Stimulated activated naive CD8-positive, alpha-beta T cell treated with anti-CD3 and anti-CD28 coated beads, Interleukin-15, amount 100 ng/mL, for 72 hours (primary cell): Measurements from ENCODE around the gene GFOD2.

Source experiments
- ATAC-seq: fragments of 150-1000 bp; cut with Tn5 transposase; 2 replicates; pipeline ENCODE4 v1.10.0; 2021; ENCODE audit warnings: mild to moderate bottlenecking, moderate library complexity
- DNase-seq, 2 donors: peaks; one replicate each; pipeline ENCODE4 v3.0.0; 2021 to 2022
- H3K27ac Mint-ChIP-seq, 2 donors: one replicate each; pipeline ENCODE4 v1.8.0; 2022; ENCODE audit warnings: mild to moderate bottlenecking in 2 of 2, mixed read lengths in 2 of 2, moderate library complexity in 2 of 2
- H3K27me3 Mint-ChIP-seq: one replicate; pipeline ENCODE4 v1.8.0; 2022; ENCODE audit warnings: mixed read lengths
- H3K4me1 Mint-ChIP-seq: one replicate; pipeline ENCODE4 v1.8.0; 2022; ENCODE audit warnings: mild to moderate bottlenecking, mixed read lengths
- H3K4me3 Mint-ChIP-seq, 2 donors: one replicate each; pipeline ENCODE4 v1.8.0; 2022; ENCODE audit warnings: mild to moderate bottlenecking in 2 of 2, mixed read lengths in 2 of 2, moderate library complexity in 1 of 2
- H3K9me3 Mint-ChIP-seq, 2 donors: one replicate each; pipeline ENCODE4 v1.8.0; 2022; ENCODE audit warnings: mixed read lengths in 2 of 2

The GFOD2 gene

DNA sequence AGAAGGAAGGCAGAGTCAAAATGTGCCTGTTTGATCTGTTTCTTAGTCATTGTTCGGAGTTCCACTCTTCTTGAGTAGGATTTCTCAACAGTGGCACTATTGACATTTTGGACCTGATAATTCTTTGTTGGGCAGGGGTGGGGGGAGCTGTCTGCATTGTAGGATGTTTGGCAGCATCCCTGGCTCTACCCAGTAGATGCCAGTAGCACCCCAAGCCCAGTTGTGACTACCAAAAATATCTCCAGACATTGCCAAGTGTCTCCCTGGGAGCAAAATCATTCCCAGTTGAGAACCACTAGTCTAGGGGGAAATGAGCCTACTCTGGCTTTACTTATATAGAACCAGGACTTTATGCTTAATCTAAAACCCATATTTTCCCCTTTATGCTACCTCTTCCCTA lies 1.1 kb upstream of the GFOD2 start:
- Mint-ChIP-seq H3K4me1 (peaks cover 29% of the 10 kb centered on the region), H3K27me3 (no peaks in the 10 kb centered on the region), H3K4me3 (peak overlapping the region; percentile 92 to 94), H3K9me3 (no peaks in the 10 kb centered on the region), H3K27ac (peak overlapping the region; percentile 95 to 98)
- no peak for ATAC-seq
- no peak for DNase-seq

DNA sequence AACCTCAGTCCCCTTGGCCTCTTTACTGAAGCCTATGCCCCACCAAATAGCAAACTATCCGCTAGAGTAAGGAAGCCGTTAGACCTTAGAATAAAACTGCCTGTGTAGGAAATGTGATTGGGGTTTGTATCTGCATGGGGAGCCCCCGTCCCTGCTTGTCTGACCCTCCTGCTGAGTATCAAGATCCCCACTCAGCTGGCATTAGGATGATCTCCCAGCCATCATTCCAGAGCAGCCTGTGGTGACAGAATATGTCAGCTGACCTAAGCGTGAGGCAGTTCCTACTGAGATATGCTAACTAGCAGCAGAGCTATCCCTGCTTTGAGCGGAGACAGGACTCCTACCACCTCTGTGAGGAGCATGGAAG lies 645 bp upstream of the GFOD2 start:
- H3K9me3 Mint-ChIP-seq, result no peaks in the 10 kb centered on the region
- H3K27ac Mint-ChIP-seq, result peak overlapping the region; percentile 95 to 98
- peak in 1 of 2 donors; percentile 27 for DNase-seq
- ATAC-seq, result peak; percentile 42
- H3K27me3 Mint-ChIP-seq, result no peaks in the 10 kb centered on the region
- H3K4me3 Mint-ChIP-seq, result peak overlapping the region; percentile 92 to 94
- H3K4me1 Mint-ChIP-seq, result peaks cover 29% of the 10 kb centered on the region

DNA sequence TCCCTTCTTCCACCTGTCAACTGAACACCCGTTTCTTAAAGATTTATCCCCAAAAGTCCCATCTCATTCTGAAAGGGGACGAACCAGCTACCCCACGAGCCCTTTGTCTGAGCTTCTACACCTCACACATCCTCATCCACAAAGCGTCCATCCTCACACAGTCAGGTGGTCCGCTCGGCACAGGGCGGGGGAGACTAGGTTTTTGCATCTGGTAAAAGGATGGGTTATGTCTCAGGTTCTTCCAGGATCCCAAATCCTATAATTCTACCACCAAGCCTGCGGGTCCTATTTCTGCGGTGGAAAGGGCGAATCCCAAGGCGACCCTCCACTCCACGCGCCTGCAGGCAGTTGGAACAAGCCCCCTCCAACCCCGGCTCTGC lies 458 bp downstream of the GFOD2 start:
- H3K27ac Mint-ChIP-seq, result peak overlapping the region; percentile 95 to 98
- peaks cover 29% of the 10 kb centered on the region for H3K4me1 Mint-ChIP-seq
- H3K27me3 Mint-ChIP-seq, result no peaks in the 10 kb centered on the region
- peak; percentile 58 for ATAC-seq
- H3K4me3 Mint-ChIP-seq, result peak overlapping the region; percentile 92 to 94
- peak; percentile 23 to 29 for DNase-seq
- H3K9me3 Mint-ChIP-seq, result no peaks in the 10 kb centered on the region

DNA sequence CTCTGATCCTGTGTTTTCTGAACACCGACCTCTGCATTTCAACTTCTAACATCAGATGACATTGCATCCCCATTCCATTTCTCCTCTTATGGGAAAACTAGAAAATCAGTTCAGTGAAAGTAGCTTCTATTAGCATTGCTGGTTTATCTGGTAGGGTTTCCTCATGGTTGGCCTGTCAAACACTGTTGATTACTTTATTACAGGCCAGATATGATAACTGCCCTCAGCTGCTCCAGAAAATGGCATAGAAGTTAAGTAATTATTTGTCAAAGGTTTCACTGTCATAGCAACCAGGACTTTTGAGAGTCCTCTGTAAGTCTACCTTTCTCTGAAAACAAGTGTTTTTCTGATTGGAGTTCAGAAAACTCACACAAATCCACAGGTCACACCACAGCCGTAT lies 3.0 kb downstream of the GFOD2 start:
- ATAC-seq (no peak), DNase-seq (no peak)
- Mint-ChIP-seq H3K27ac (no peak overlapping the region), H3K4me1 (peaks cover 29% of the 10 kb centered on the region), H3K4me3 (no peak overlapping the region), H3K27me3 (no peaks in the 10 kb centered on the region), H3K9me3 (no peaks in the 10 kb centered on the region)

DNA sequence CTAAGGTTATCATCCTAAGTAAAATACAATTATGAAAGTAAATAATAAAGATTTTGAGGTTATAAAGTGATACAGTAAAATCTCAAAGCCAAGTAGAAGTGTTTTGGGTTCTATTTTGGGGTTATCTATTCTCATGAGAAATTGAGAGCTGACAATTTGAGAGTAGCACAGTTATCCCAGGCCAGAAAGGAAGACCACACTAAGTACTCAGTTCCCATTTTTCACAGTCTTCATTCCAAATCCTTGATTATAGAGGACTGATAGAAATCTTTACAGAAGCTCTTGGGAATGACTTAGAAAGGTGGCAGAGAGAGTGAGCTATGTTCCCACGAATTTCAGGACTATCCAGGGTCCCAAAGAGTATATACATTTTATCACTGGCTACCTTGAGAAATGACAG lies 4.6 kb downstream of the GFOD2 start:
- DNase-seq (no peak), ATAC-seq (no peak)
- Mint-ChIP-seq H3K27ac (no peak overlapping the region), H3K27me3 (no peaks in the 10 kb centered on the region), H3K4me1 (peaks cover 19% of the 10 kb centered on the region), H3K4me3 (no peak overlapping the region), H3K9me3 (no peaks in the 10 kb centered on the region)

DNA sequence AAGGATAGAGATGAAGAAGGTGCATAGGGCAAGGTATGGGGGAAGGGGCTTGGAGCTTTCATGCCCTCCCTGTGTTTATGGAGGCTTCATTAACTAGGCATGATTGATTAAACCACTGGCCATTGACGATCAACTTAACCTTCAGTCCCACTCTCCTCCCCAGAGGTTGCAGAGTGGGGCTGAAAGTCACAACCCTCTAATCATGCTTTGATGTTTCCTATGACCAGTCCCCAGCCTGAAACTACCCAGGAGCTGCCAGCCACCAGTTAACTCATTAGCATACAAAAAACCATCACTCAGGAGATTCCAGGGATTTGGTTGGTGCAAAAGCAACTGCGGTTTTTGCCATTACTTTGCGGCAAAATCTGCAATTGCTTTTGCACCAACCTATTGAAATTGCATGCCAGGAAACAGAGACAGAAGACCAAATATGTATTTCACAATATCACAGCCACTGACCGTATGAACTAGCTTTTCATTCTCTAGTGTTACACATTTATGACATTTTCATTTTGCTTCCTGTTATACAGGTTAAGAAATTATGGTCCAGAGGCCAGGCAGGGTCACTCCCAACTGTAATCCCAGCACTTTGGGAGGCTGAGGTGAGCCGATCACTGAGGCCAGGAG lies 5.4 kb downstream of the GFOD2 start:
- DNase-seq (no peak), ATAC-seq (no peak)
- no peaks in the 10 kb centered on the region for H3K9me3 Mint-ChIP-seq
- no peak overlapping the region for H3K4me3 Mint-ChIP-seq
- no peaks in the 10 kb centered on the region for H3K27me3 Mint-ChIP-seq
- peaks cover 15% of the 10 kb centered on the region for H3K4me1 Mint-ChIP-seq
- peak overlapping the region in 1 of 2 donors; percentile 24 for H3K27ac Mint-ChIP-seq

DNA sequence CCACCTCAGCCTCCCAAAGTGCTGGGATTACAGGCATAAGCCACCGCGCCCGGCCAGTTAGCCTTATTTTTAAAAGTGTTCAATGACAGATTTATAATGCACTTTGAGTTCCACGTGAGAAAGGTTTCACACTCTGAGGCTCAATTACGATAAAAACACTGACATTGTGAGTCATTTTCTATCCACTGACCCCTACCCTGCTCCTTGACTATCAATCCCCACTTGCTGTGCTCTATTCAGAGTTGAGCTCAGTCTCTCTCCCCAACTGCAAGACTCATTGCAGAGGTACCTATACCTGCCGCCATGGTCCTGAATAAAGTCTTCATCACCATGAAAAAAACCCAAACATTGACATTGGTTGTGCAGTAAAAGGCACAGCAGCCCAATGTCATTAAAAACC lies 8.5 kb downstream of the GFOD2 start:
- H3K9me3 Mint-ChIP-seq, result no peaks in the 10 kb centered on the region

DNA sequence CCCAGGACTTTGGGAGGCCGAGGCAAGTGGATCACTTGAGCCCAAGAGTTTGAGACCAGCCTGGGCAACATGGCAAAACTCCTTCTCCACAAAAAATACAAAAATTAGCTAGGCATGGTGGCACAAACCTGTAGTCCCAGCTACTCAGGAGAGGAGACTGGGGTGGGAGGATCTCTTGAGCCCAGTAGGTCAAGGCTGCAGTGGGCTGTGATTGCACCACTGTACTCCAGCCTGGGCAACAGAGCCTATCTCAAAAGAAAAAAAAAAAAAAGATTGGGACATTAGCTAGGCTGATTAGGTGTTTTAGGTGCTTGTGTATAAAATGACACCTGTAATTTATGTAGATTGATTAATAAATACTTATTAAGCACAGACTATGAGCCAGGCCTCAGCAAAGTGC lies 10.1 kb downstream of the GFOD2 start:
- Mint-ChIP-seq H3K27me3 (no peaks in the 10 kb centered on the region), H3K27ac (no peak overlapping the region), H3K4me3 (no peak overlapping the region), H3K9me3 (no peaks in the 10 kb centered on the region), H3K4me1 (peaks cover 7% of the 10 kb centered on the region)
- no peak for DNase-seq
- no peak for ATAC-seq

More for the DNA sequence above, 8.5 kb downstream of the GFOD2 start:
- H3K27me3 Mint-ChIP-seq, result no peaks in the 10 kb centered on the region
- DNase-seq (no peak), ATAC-seq (no peak)
- H3K4me1 Mint-ChIP-seq, result no peaks in the 10 kb centered on the region
- no peak overlapping the region for H3K4me3 Mint-ChIP-seq
- no peak overlapping the region for H3K27ac Mint-ChIP-seq

GRCh38 chr16:67708368-67708771 lies 10.7 kb downstream of the GFOD2 start:
- Mint-ChIP-seq H3K27me3 (no peaks in the 10 kb centered on the region), H3K27ac (no peak overlapping the region), H3K4me1 (peaks cover 14% of the 10 kb centered on the region), H3K4me3 (no peak overlapping the region), H3K9me3 (no peaks in the 10 kb centered on the region)
- DNase-seq (no peak), ATAC-seq (no peak)

- H3K27ac Mint-ChIP-seq, result no peak overlapping the region
- ATAC-seq (no peak), DNase-seq (no peak)
- no peaks in the 10 kb centered on the region for H3K27me3 Mint-ChIP-seq
- H3K4me1 Mint-ChIP-seq, result peaks cover 20% of the 10 kb centered on the region
- no peak overlapping the region for H3K4me3 Mint-ChIP-seq
- H3K9me3 Mint-ChIP-seq, result no peaks in the 10 kb centered on the region
Observed at GRCh38 chr16:67707790-67708189, 11.3 kb downstream of the GFOD2 start.

GRCh38 chr16:67707210-67707609 lies 11.9 kb downstream of the GFOD2 start:
- Mint-ChIP-seq H3K4me1 (peaks cover 20% of the 10 kb centered on the region), H3K27ac (no peak overlapping the region), H3K4me3 (no peak overlapping the region), H3K27me3 (no peaks in the 10 kb centered on the region), H3K9me3 (no peaks in the 10 kb centered on the region)
- ATAC-seq, result no peak
- DNase-seq, result no peak

DNA sequence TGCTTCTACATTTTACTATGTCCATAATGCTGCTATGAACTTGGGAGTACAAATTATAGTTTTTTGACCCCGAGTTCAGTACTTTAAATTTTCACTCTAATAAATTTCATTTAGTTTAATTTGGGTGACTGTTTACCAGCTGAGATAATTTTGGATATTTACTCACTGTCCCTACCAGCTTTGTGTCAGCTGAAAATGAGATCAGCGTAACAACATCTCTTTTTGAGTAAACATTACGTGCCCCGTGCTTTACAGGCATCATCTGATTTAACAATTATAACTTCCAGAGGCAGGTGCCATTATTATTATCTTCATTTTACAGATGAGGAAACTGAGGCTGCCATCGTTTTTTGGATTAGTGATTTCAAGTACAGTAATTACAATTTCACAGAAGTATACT lies 15.0 kb downstream of the GFOD2 start:
- no peak overlapping the region for H3K27ac Mint-ChIP-seq
- ATAC-seq (no peak), DNase-seq (no peak)
- no peaks in the 10 kb centered on the region for H3K9me3 Mint-ChIP-seq
- H3K27me3 Mint-ChIP-seq, result no peaks in the 10 kb centered on the region
- H3K4me1 Mint-ChIP-seq, result peaks cover 20% of the 10 kb centered on the region
- no peak overlapping the region for H3K4me3 Mint-ChIP-seq

DNA sequence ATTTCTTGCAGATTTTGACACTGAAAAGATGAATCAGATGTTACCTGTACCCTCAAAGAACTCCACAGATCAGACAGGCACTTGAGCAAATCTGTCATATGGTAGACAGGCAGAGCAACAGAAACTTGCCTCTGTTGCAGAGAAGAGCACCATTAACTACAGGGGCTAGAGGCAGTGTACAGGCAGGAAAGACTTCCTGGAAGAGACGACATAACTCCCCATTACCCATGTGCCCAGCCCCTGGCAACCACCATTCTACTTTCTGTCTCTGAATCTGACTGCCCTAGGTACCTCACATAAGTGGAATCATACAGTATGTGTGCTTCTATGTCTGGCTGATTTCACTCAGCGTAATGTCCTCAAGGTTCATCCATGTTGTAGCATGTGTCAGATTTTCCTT lies 15.5 kb downstream of the GFOD2 start:
- ATAC-seq, result peak; percentile 98
- Mint-ChIP-seq H3K9me3 (no peaks in the 10 kb centered on the region), H3K4me1 (peaks cover 20% of the 10 kb centered on the region), H3K27ac (peak overlapping the region; percentile 47 to 90), H3K27me3 (no peaks in the 10 kb centered on the region), H3K4me3 (peak overlapping the region in 1 of 2 donors; percentile 19)
- DNase-seq, result peak; percentile 4 to 33

- H3K27ac Mint-ChIP-seq, result no peak overlapping the region
- DNase-seq, result no peak
- ATAC-seq, result no peak
- peaks cover 20% of the 10 kb centered on the region for H3K4me1 Mint-ChIP-seq
- H3K27me3 Mint-ChIP-seq, result no peaks in the 10 kb centered on the region
- no peak overlapping the region for H3K4me3 Mint-ChIP-seq
- H3K9me3 Mint-ChIP-seq, result no peaks in the 10 kb centered on the region
Observed at GRCh38 chr16:67702130-67702529, 17.0 kb downstream of the GFOD2 start.

GRCh38 chr16:67701420-67701819 lies 17.7 kb downstream of the GFOD2 start:
- Mint-ChIP-seq H3K4me3 (no peak overlapping the region), H3K9me3 (no peaks in the 10 kb centered on the region), H3K4me1 (peaks cover 20% of the 10 kb centered on the region), H3K27me3 (no peaks in the 10 kb centered on the region), H3K27ac (no peak overlapping the region)
- ATAC-seq (no peak), DNase-seq (no peak)

DNA sequence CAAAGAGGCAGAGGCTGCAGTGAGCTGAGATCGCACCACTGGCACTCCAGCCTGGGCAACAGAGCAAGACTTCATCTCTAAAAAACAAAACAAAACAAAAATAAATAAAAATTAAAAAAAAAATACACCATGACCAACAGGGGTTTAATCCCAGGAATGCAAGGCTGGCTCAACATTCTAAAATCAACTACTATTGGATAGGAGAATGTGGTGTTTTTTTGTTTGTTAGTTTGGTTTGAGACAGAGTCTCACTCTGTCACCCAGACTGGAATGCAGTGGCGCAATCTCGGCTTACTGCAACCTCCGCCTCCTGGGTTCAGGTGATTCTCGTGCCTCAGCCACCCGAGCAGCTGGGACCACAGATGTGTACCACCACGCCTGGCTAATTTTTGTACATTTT lies 19.9 kb downstream of the GFOD2 start:
- DNase-seq (no peak), ATAC-seq (no peak)
- H3K4me3 Mint-ChIP-seq, result no peak overlapping the region
- H3K27me3 Mint-ChIP-seq, result no peaks in the 10 kb centered on the region
- H3K4me1 Mint-ChIP-seq, result peaks cover 15% of the 10 kb centered on the region
- H3K9me3 Mint-ChIP-seq, result no peaks in the 10 kb centered on the region
- H3K27ac Mint-ChIP-seq, result no peak overlapping the region

DNA sequence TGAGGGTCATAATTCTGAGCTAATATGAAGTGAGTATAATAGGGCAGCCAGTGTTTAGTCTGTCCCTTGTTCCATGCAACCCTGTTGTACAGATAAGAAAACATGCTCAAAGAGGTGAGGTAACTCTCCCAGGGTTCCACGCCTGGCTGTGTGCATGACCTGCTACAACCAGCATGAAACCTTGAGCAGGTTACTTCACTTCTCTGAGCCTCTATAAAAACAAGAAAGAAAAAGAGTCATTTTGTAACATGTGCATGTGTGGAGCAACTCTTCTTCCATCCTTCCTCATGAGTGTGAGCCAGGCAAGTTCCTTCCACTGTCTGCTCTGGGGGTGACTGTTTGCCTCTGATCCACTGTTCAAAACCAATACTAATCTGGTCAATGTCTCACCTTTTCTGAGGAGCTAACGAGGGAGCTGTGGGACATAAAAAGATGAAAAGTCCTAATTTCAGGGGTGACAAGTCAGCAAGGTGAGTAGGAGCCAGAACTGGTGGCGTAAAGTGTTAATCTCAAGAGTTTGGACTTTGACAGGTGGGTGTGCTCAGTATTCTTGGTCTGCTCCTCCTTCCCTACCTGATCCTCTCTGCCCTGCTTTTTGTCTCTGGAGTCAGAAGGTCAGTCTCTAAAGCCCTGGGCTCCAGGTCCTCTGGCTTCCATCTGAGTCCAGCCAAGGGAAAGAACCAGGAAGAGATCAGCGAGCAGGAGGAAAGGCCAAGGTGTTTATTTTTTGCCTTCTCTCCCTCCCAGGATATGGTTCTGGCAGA lies 21.5 kb downstream of the GFOD2 start:
- H3K9me3 Mint-ChIP-seq, result no peaks in the 10 kb centered on the region

More for the DNA sequence above, 21.5 kb downstream of the GFOD2 start:
- H3K27ac Mint-ChIP-seq, result no peak overlapping the region
- ATAC-seq, result no peak
- H3K4me1 Mint-ChIP-seq, result peaks cover 2% of the 10 kb centered on the region
- DNase-seq, result no peak
- no peak overlapping the region for H3K4me3 Mint-ChIP-seq
- no peaks in the 10 kb centered on the region for H3K27me3 Mint-ChIP-seq
